HG03196 (cell line): ENCODE measurements around the gene LDB2.

Source experiments
- ATAC-seq: cut with Tn5 transposase; IDR thresholded peaks from one replicate; pipeline ENCODE4 v1.9.1; 2021; ENCODE audit not compliant: unreplicated experiment

LDB2 gene

DNA sequence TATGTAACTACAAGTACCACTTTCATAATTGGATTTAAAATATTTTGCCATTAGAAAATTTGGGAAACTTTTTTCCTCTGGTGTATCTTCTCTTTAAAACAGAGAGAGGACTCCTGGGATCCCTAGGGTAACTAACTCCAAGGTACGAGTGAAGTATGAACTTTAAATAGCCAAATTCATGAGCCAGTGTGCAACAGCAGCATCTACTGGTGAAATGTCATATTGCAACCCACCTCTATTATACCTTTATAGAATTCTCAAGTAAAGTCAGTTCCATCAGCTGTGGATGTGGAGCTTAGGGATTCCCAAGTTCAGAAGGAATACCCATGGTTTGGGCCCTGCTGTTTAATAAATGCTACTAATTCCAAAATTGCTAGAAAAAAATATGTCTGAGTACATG is 389.5 kb downstream of the LDB2 start:
- ATAC-seq = no peak

DNA sequence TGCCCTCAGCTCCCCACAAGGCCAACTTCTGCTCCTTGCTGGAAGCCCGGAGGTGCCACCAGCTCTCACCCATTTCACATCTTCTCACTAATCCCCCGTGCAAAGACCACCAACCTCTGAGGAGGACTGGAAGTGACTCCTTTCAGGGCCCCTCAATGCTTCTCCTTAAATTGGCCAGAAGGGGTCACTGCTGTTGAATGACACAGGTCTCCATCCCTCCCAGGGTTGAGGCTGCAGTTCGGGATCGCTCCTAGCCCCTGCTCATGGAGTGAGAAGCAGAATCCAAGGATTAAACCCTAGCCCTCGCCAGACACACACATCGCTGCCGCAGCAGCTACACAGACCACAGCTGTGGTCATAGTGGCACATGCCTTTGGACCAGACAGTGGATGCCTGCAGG is 392.7 kb downstream of the LDB2 start:
- no peak for ATAC-seq

DNA sequence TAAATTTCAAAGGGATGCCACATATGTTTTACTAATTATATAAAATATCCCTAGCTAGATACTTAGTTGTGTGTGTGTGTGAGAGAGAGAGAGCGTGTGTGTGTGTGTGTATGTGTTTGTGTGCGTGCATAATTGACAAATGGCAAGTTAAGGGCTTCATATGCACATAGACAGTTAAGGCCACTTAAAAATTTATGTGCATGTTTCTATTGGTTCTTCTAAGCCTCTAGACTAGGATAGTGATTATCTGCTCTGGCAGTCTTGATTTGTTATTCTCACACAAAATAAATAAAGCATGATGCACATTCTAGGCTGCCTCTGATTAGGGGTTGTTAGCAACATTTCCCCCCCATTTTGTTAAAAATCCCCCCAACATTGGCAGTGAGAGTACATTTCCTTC is 393.2 kb downstream of the LDB2 start:
- ATAC-seq = no peak

DNA sequence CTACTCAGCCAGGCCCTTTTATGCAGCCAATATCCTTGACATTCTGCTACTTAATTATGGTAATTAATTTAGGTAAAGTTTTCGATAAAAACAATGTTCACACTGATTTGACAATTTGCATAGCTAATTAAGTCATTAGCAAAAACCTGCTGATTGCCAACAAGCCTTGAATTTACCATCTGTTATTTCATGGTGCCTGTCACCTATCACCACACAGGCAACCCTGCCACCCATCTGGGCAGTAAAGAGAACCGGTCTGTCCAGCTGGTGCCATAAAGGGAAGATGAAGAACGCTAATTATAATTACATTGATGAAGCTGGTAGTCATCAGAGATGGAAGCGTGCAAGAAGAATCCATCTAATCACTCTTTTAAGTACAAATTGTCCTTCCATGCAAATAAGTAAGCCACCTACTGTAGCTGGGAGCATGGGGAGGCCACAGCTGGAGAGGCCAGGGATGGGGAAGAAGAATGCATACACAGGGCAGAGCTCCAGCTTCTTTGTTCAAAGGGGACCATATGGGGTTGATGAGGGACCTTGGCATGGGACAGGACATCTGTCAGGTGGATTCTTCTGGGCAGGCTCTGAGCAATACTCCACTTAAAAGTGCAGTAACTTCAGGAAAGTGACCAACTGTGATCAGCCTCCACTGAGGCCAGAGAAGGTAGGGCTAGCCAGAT is 394.9 kb downstream of the LDB2 start:
- ATAC-seq = no peak

DNA sequence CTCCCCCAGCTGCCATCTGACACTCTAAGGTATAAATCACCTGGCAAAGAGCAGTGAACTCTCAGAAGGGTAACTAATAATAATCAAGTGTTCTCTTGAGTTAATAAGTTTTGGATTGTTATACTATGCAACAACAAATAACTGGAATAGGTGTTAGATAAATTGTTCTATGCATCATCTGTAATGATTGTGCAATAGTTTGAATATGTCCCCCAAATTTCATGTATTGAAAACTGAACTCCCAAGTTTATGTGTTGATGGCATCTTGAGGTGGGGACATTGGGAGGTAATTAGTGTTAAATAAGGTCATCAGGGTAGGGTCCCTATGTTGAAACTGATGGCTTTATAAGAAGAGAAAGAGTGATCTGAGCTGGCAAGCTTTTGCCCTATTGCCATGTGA is 399.5 kb downstream of the LDB2 start:
- no peak for ATAC-seq

DNA sequence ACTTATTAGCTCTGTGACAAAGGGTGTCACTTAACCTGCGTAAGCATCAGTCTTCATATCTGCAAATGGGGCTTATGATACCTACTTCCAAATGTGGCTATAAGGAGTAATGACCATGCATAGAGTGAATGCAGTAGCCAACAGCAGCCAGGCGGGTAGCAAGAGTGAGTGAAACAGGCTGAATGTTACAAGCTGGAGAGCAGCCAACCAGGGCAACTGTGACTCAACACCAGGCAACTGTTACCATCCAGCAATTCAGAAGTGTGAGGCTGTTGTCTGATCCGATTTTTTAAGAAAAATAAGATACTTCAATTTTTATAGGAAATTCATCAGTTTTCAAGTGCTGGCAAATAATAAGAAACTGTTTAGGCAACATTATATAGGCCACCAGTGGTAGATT is 401.9 kb downstream of the LDB2 start:
- ATAC-seq = no peak

DNA sequence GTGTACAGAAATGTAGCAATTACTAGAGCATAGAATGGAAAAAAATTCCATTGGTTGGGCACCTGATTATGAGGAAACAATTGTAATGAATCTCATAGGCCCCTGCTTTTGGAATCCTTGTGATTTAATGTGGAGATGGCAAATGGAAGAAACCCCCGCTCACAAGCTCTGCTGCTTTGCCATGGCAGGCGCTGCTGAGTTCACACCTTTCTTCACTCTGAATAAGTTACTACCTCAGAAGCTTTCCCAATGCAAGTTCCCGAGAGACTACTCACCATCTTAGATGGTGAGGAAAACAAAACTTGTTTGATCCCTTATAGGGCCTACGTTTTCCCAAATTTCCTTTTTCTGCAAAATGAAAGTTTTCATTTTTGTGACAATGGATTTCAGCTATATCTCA is 405.6 kb downstream of the LDB2 start:
- ATAC-seq = no peak

DNA sequence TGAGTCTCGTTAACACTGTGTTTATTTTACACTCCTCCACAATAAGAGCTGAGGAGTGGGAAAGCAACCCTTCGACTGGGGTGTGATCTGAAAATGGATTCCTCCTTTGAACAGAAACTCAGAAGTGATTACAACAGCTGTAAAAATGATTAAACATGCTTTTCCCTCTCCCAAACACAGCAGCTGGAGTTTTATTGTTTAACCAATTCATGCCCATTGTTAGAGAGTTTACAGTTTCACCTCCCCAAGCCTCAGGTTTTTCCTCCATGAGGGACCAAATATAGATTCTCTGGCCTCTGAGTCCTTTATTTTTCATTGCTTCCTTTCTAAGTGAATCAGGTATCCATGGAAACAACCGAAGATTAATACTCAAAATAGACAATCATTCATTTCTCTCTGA is 409.2 kb downstream of the LDB2 start:
- no peak for ATAC-seq

DNA sequence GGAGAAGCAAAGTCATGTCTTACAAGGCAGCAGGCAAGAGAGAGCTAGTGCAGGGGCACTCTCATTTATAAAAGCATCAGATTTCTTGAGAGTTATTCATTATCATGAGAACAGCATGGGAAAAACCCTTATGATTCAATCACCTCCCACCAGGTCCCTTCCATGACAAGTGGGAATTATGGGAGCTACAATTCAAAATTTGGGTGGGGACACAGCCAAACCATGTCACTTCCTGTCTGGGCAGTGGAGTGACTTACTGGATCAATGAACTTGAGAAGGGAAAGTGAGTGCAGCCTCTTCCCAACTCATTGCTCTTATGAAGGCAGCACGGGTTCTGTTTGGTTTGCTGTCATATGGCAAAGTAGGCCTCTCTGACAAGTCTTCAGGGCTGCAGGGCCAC is 410.4 kb downstream of the LDB2 start:
- ATAC-seq = no peak

DNA sequence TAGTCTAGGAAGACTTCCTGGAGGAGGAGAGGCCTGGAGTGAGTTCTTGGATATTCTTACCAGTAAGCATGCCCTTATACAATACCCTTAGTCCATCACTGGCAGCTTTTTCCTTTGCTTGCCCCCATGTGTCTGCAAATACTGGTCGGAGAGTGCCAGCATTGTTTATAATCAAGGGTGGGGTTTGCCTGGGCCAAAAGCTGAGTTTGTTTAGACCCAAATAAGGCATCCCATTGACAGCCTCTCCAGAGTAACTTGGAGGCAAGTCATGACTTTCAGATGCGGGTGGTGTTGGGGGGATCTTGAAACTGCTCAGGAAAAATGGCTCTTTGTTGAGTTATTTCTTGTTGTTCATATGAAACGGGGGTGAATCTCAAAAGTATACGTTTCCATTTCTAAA is 413.7 kb downstream of the LDB2 start:
- no peak for ATAC-seq

DNA sequence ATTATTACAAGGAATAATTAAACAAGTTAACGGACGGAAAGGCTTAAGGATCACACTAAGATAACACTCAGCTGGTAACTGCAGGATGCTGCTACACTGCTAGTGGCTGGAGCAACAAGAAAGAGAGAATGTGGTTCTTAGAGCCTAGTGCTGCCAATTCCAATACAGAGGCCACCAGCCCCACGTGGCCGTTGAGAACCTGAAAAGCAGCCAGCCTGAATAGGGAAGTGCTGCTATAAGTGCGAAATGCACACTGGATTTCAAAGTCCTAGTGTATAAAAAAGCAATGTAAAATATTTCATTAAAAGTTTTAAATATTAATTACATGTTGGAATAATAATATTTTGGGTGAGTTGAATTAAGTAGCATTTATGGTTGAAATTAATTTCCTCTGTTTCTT is 414.9 kb downstream of the LDB2 start:
- ATAC-seq = no peak

DNA sequence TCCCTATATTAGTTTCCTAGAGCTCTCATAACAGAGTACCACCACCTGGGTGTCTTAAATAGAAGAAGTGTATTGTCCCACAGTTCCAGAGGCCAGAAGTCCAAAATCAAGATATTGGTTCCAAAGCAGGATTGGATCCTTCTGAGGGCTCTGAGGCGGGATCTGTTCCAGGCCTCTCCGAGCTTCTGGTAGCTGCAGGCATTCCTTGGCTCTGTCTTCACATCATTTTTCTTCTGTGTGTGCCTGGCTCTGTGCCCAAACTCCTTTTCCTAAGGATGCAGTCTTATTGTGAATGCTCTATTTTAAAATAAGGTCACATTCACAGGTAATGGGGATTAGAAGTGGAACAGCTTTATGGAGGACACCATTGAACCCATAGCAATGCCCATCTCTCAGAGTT is 418.4 kb downstream of the LDB2 start:
- no peak for ATAC-seq

DNA sequence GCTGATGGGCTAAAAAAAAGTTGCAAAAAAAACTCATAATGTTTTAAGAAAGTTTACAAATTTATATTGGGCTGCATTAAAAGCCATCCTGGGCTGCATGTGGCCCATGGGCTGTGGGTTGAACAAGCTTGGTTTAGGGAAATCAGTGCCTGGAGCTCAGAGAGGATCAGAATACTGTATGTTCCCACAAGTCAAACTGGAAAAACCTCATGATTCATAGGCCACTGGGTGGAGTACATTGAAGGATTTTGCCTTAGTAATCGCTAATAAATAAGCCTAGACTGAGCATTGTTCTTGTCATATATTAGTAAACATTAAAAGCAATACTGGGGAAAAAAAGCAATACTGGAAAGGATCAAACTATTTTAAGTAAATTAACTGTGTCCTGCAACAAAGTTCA is 425.9 kb downstream of the LDB2 start:
- no peak for ATAC-seq

DNA sequence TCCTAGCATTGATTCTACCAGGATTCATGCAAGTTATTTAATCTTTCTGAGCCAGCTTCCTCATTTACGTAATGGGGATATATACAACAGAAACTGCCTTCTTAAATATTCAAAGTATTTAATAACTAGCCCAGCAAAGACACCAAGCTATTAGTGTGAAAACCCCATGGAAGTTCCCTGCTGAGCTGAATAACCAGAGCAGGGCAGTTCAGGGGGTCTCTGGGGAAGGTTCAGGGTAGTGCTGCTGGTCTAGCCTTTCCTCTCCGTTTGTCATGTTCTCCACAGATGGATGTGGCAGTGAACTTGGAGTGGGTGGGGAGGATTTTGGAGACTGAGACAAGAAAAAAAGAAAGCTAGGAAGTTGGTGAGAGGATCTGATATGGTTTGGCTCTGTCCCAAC is 431.4 kb downstream of the LDB2 start:
- ATAC-seq = no peak

DNA sequence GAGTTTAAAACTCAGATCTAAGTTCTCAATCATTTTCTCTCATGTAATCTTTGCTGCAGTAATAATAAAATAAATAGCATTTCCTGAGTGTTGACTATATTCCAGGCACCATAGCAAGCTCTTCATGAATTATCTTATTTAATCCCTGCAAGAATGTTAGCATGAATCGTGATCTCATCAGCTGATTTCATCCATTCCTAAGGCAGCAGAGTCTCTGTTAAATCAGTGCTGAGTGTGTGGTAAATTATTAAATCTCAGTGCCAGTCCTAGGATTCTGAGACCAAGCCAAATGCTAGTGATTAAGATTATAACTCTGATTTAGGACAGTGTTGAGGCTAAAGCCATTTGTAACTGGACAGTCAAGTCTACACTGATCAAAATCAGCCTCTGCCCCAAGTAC is 431.9 kb downstream of the LDB2 start:
- no peak for ATAC-seq

DNA sequence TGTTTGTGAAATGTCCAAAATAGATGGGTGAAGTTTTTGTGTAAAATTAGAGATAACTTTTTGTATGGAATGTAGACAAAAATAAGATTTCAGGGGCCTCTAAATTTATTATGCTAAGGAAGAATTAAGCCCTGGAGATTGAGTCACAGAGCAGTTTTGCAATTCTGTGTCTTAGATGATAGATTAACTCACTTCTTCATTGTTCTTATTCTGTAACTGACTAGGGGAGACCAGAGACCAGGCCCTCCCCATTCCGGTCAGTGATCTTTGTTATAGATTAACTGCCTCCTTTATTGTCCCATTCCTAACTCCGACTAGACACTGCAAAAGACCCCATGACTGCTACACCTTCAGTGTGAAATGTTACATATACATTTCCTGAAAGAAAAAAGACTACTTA is 433.8 kb downstream of the LDB2 start:
- ATAC-seq = no peak

DNA sequence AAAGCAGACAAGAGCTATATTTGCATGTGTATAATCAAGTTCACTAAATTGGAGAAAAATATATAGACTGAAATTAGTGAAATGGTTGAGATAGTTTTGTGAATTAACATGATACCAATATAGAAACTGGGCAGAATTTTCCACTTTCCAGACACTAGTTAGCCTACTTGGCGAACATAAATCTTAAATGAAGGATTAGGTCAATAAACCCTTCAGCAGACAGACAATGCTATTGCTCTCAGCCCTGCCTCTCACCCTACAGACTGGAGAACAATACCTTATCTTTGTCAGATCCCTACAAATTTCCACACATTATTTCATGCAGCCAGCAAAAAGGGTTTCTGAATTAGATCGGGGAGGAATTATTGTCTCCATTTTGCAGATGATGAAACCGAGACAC is 435.8 kb downstream of the LDB2 start:
- ATAC-seq = no peak

DNA sequence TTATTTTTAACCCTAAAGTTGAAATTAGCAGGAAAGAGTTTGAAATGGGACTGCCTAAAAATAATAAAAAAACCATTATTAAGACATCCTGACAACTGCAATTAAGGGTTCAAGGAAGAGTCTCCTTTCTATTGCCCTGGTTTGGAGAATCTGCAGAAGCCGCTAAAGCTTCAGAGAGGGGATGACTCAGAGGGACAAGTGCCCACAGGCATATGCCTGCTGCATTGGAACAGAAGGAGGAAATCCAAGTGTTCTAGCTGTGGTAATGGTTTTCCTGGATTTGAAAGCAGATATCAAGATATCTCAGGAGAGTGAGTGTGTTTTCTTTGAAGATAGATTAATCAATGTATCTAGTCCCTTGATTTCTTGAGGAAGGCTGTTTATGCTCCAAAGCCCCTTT is 437.1 kb downstream of the LDB2 start:
- ATAC-seq = no peak

DNA sequence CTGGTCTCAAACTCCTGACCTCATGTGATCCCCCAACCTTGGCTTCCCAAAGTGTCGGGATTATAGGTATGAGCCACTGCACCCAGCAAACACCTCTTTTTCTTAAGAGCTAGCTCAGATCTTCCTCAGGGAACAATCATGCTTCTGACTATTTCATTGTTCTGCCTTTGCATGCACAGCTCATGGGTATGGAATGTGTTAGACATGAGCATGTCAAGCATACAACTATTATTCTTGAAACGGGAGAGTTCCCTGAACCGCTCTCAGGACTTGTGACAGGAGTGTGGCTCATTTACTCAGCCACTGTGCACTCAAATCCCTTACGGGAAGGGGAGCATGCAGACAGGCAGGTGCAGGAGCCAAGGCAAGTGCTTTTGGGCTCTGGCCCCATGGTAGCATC is 440.5 kb downstream of the LDB2 start:
- no peak for ATAC-seq
